Nephron (organoid): Measurements from ENCODE around the gene SLC35B1.

Experiments used
- H3K27ac Mint-ChIP-seq, 3 experiments: 2 replicates each; pipeline ENCODE4 v1.8.0; 2020; ENCODE audit warnings: mixed read lengths in 3 of 3, mild to moderate bottlenecking in 2 of 3, moderate library complexity in 1 of 3
- H3K27me3 Mint-ChIP-seq: 2 replicates; pipeline ENCODE4 v1.8.0; 2021; ENCODE audit warnings: low read depth, mild to moderate bottlenecking, moderate library complexity, mixed read lengths
- H3K36me3 Mint-ChIP-seq: 2 replicates; pipeline ENCODE4 v1.8.0; 2020; ENCODE audit warnings: low read depth, mixed read lengths
- H3K4me1 Mint-ChIP-seq: 2 replicates; pipeline ENCODE4 v1.8.0; 2020; ENCODE audit warnings: mixed read lengths
- H3K4me3 Mint-ChIP-seq, 3 experiments: 2 replicates each; pipeline ENCODE4 v1.8.0; 2020; ENCODE audit warnings: mild to moderate bottlenecking in 3 of 3, mixed read lengths in 3 of 3, moderate library complexity in 2 of 3
- H3K9me3 Mint-ChIP-seq: 2 replicates; pipeline ENCODE4 v1.8.0; 2020; ENCODE audit warnings: mixed read lengths
- TF ChIP-seq, protein P1 (sequence below), 3 experiments: fragments of 200-600 bp; sonication (generic); IDR thresholded peaks; one replicate each; pipeline ENCODE4 v1.5.0; 2021; ENCODE audit warnings: antibody characterized with exemption in 3 of 3; ENCODE audit not compliant: unreplicated experiment in 3 of 3

The SLC35B1 gene

GRCh38 chr17:49708515-49709183 lies 885 bp upstream of the SLC35B1 start:
- H3K27me3 Mint-ChIP-seq = no peaks in the 10 kb centered on the region

DNA sequence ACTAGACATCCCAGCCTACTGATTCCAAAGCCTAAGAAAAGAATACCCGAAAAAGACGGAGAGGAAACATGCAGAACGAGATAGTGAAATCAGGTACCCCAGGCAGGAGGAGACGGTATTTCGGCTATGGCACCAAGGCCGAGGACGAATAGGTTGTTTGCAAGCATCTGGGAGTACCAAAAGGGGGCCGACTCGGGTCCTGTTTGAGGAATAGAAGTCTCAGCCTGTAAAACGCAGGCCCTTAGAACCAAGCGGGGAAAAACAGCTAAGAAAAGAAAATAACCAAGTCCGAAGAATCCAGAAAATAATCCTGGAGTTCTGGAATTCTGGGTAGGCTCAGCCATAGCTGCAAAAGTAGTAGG lies 537 bp downstream of the SLC35B1 start:
- no peaks in the 10 kb centered on the region for H3K9me3 Mint-ChIP-seq
- peak overlapping the region; percentile 98 to 99 (median 99) for H3K27ac Mint-ChIP-seq
- H3K27me3 Mint-ChIP-seq = no peaks in the 10 kb centered on the region
- TF ChIP-seq, protein P1, sequence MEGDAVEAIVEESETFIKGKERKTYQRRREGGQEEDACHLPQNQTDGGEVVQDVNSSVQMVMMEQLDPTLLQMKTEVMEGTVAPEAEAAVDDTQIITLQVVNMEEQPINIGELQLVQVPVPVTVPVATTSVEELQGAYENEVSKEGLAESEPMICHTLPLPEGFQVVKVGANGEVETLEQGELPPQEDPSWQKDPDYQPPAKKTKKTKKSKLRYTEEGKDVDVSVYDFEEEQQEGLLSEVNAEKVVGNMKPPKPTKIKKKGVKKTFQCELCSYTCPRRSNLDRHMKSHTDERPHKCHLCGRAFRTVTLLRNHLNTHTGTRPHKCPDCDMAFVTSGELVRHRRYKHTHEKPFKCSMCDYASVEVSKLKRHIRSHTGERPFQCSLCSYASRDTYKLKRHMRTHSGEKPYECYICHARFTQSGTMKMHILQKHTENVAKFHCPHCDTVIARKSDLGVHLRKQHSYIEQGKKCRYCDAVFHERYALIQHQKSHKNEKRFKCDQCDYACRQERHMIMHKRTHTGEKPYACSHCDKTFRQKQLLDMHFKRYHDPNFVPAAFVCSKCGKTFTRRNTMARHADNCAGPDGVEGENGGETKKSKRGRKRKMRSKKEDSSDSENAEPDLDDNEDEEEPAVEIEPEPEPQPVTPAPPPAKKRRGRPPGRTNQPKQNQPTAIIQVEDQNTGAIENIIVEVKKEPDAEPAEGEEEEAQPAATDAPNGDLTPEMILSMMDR (IDR thresholded peaks at IDR 0.05; ENCODE audit: unreplicated experiment in 3 of 3) = no peak
- H3K36me3 Mint-ChIP-seq = peaks cover 33% of the 10 kb centered on the region
- H3K4me3 Mint-ChIP-seq = peak overlapping the region; percentile 88 to 97 (median 94)
- H3K4me1 Mint-ChIP-seq = peaks cover 33% of the 10 kb centered on the region

More at GRCh38 chr17:49708515-49709183, 885 bp upstream of the SLC35B1 start:
- TF ChIP-seq, protein P1 (IDR thresholded peaks at IDR 0.05; ENCODE audit: unreplicated experiment in 3 of 3) = peak in 2 of 3 experiments; percentile 6 to 10
- Mint-ChIP-seq H3K36me3 (peaks cover 23% of the 10 kb centered on the region), H3K4me1 (peaks cover 33% of the 10 kb centered on the region), H3K4me3 (peak overlapping the region; percentile 88 to 97 (median 94)), H3K27ac (peak overlapping the region; percentile 98 to 99 (median 99)), H3K9me3 (no peaks in the 10 kb centered on the region)

- Mint-ChIP-seq H3K27me3 (no peaks in the 10 kb centered on the region), H3K36me3 (peaks cover 44% of the 10 kb centered on the region), H3K4me3 (peak overlapping the region; percentile 88 to 97 (median 94)), H3K9me3 (no peaks in the 10 kb centered on the region), H3K4me1 (peaks cover 33% of the 10 kb centered on the region), H3K27ac (peak overlapping the region; percentile 7 to 98 (median 64))
- TF ChIP-seq, protein P1 (IDR thresholded peaks at IDR 0.05; ENCODE audit: unreplicated experiment in 3 of 3) = no peak
Observed at GRCh38 chr17:49705254-49705653, 2.5 kb downstream of the SLC35B1 start.

GRCh38 chr17:49703557-49704277 lies 4.0 kb downstream of the SLC35B1 start:
- peak overlapping the region; percentile 38 to 77 (median 71) for H3K4me3 Mint-ChIP-seq
- peaks cover 54% of the 10 kb centered on the region for H3K36me3 Mint-ChIP-seq
- H3K27ac Mint-ChIP-seq = peak overlapping the region in 1 of 3 experiments; percentile 48
- H3K4me1 Mint-ChIP-seq = peaks cover 34% of the 10 kb centered on the region
- TF ChIP-seq, protein P1 (IDR thresholded peaks at IDR 0.05; ENCODE audit: unreplicated experiment in 3 of 3) = peak; percentile 29 to 41 (median 30)
- no peaks in the 10 kb centered on the region for H3K27me3 Mint-ChIP-seq
- no peaks in the 10 kb centered on the region for H3K9me3 Mint-ChIP-seq

- TF ChIP-seq, protein P1 (IDR thresholded peaks at IDR 0.05; ENCODE audit: unreplicated experiment in 3 of 3) = no peak
- peaks cover 24% of the 10 kb centered on the region for H3K4me1 Mint-ChIP-seq
Observed at GRCh38 chr17:49700960-49701359, 6.8 kb downstream of the SLC35B1 start.

More at GRCh38 chr17:49700960-49701359, 6.8 kb downstream of the SLC35B1 start:
- Mint-ChIP-seq H3K4me3 (no peak overlapping the region), H3K27me3 (no peaks in the 10 kb centered on the region), H3K9me3 (no peaks in the 10 kb centered on the region), H3K27ac (no peak overlapping the region), H3K36me3 (peaks cover 54% of the 10 kb centered on the region)
